Sciatic nerve (tissue), 1 donor: ENCODE results near the gene PSAP. TPM values are rescaled to one million over a fixed set of nuclear protein-coding genes. Genes with fewer than 3 reads are reported as not detected.

Experiments
- microRNA-seq: library from miRNA; unstranded; fragments of <30 nt; microRNA quantifications from one replicate; pipeline ENCODE4 v1.2.0, GENCODE V29; 2020
- total RNA-seq: library from RNA; stranded (reverse); fragmentation: NEBNext Ultra II Directional; extraction: Animal tissue kit (Norgen Biotek cat#: 25700); gene quantifications from one replicate; pipeline ENCODE4 v1.2.1, GENCODE V29; 2021
- donor health status: DM: no; HTN: no; CAD: no.

PSAP gene
- total RNA-seq, 1 donor from 2014 or later: 920 TPM

Small RNA genes within 50 kb of the gene (microRNA-seq; reads per million reads assigned to microRNA genes)
- not detected for gene MIR7152

Other genes starting within 250 kb of the PSAP start
- 0.53 TPM for gene C10orf105, start 131.5 kb downstream of the PSAP start, total RNA-seq
- 171 TPM for gene VSIR, start 77.7 kb downstream of the PSAP start, total RNA-seq
- gene CHST3, start 113.1 kb upstream of the PSAP start, total RNA-seq: 36.5 TPM
- 5.3 TPM for gene SPOCK2, start 237.3 kb upstream of the PSAP start, total RNA-seq